Fibroblast of mammary gland (primary cell): ENCODE data around the gene RPS15.

Source experiments
- DNase-seq: peaks from one replicate; pipeline ENCODE4 v3.0.0-alpha.2; 2010; ENCODE audit warnings: low read depth
- H3K4me3 ChIP-seq: 2 replicates; pipeline ENCODE4 v1.5.1; 2011; ENCODE audit warnings: low read depth, mild to moderate bottlenecking, low read length, moderate library complexity; ENCODE audit not compliant: control insufficient read depth
- CTCF ChIP-seq: conservative IDR thresholded peaks from 2 replicates; pipeline ENCODE4 v1.5.1; 2011; ENCODE audit warnings: low read depth, low read length, inconsistent platforms; ENCODE audit not compliant: control insufficient read depth, insufficient read depth

The RPS15 gene

GRCh38 chr19:1483131-1483978, 45.2 kb downstream of the RPS15 start:
- H3K4me3 ChIP-seq = no peak overlapping the region
- DNase-seq = no peak
- TF ChIP-seq CTCF = no peak

- no peak for DNase-seq
- no peak overlapping the region for H3K4me3 ChIP-seq
- TF ChIP-seq CTCF = no peak
These were observed 45.8 kb downstream of the RPS15 start for GRCh38 chr19:1483979-1484428.

GRCh38 chr19:1486720-1487575, 48.8 kb downstream of the RPS15 start:
- H3K4me3 ChIP-seq = no peak overlapping the region

GRCh38 chr19:1487576-1488281, 49.5 kb downstream of the RPS15 start:
- TF ChIP-seq CTCF = no peak

More at GRCh38 chr19:1486720-1487575, 48.8 kb downstream of the RPS15 start:
- no peak for DNase-seq
- no peak for TF ChIP-seq CTCF

GRCh38 chr19:1488282-1488601, 50.0 kb downstream of the RPS15 start:
- no peak for DNase-seq
- H3K4me3 ChIP-seq = no peak overlapping the region
- TF ChIP-seq CTCF = no peak

More at GRCh38 chr19:1487576-1488281, 49.5 kb downstream of the RPS15 start:
- no peak overlapping the region for H3K4me3 ChIP-seq
- DNase-seq = no peak
